HG03045 (cell line): Measurements from ENCODE around the gene ITPR3.
"Not testable (repeated sequence)": the region's sequence is repeated elsewhere in the genome, so short reads cannot be mapped to it uniquely, and the experiment has no call there.

Experiments
- ATAC-seq: cut with Tn5 transposase; IDR thresholded peaks from one replicate; pipeline ENCODE4 v1.9.1; 2021; ENCODE audit warnings: mild to moderate bottlenecking, moderate library complexity; ENCODE audit not compliant: unreplicated experiment

The ITPR3 gene

GRCh38 chr6:33590531-33591198, 30.5 kb upstream of the ITPR3 start:
- no peak for ATAC-seq

GRCh38 chr6:33591424-33592032, 29.6 kb upstream of the ITPR3 start:
- ATAC-seq: no peak

- ATAC-seq: no peak
Observed at GRCh38 chr6:33592280-33592594, 28.9 kb upstream of the ITPR3 start.

- ATAC-seq: peak; percentile 39
Observed at GRCh38 chr6:33592595-33593413, 28.3 kb upstream of the ITPR3 start.

GRCh38 chr6:33593414-33593727, 27.8 kb upstream of the ITPR3 start:
- ATAC-seq: no peak

- ATAC-seq: no peak
Observed at GRCh38 chr6:33595001-33595846, 25.9 kb upstream of the ITPR3 start.

GRCh38 chr6:33596894-33597293, 24.2 kb upstream of the ITPR3 start:
- ATAC-seq: not testable (repeated sequence)

GRCh38 chr6:33597551-33598322, 23.4 kb upstream of the ITPR3 start:
- ATAC-seq: no peak

- no peak for ATAC-seq
Observed at GRCh38 chr6:33599413-33599938, 21.6 kb upstream of the ITPR3 start.

- ATAC-seq: no peak
Observed at GRCh38 chr6:33600761-33601160, 20.4 kb upstream of the ITPR3 start.

GRCh38 chr6:33602180-33602579, 18.9 kb upstream of the ITPR3 start:
- ATAC-seq: no peak

- ATAC-seq: no peak
Observed at GRCh38 chr6:33604941-33605854, 15.9 kb upstream of the ITPR3 start.

- no peak for ATAC-seq
Observed at GRCh38 chr6:33606642-33607041, 14.5 kb upstream of the ITPR3 start.

- ATAC-seq: no peak
Observed at GRCh38 chr6:33607126-33607783, 13.9 kb upstream of the ITPR3 start.

GRCh38 chr6:33607784-33608161, 13.3 kb upstream of the ITPR3 start:
- no peak for ATAC-seq

GRCh38 chr6:33609019-33609418, 12.1 kb upstream of the ITPR3 start:
- ATAC-seq: no peak

GRCh38 chr6:33609528-33609927, 11.6 kb upstream of the ITPR3 start:
- no peak for ATAC-seq

- no peak for ATAC-seq
Observed at GRCh38 chr6:33610067-33610466, 11.1 kb upstream of the ITPR3 start.
